Measurements from ENCODE around the gene SRRD. TPM values are rescaled to one million over a fixed set of nuclear protein-coding genes. Genes with fewer than 3 reads are reported as not detected.

SRRD gene
- polyA plus RNA-seq, 3 donors = 33.2 to 35.3 (median 33.8) TPM

DNA sequence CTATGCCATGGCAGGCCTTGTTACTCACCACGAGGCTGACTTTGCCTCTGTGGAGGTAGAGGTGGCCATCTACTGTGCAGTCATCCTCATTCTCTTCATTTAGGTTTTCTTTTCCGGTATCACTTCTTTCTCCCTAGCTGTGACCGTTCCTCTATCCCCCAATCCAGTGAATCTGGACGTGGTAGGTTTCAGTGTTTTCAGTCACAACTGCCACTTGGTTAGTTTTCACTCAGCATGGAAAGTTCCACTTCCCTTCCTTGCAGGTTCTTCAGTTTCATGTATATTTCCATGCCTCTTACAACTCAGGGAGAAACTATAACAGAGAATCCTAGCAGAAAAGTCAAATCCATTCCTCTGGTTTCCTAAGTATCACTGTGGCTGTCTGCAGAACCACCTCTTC lies 2.0 kb upstream of the SRRD start:
- DNase-seq (ENCODE audit: low read depth in 3 of 3, low spot score in 2 of 3) = no peak

DNA sequence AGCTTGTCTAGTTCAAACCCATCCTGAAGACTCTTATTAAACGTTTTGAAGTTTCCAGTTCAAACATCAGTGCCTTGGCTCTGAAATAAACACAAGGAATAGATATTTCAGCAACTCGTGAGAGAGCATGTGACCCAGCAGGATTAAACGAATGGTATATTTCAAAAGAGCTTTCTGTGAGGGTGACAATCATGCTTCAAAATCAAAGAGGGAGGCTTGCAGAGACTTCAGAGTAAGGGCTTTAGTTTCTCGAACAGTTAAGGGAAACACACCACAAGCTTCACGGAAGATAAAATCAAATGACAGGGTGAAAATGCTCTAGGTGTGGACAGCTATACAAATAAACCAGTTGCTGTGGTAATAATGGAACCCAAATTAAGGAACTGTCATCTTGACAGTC lies 1.5 kb upstream of the SRRD start:
- no peak for DNase-seq (ENCODE audit: low read depth in 3 of 3, low spot score in 2 of 3)

DNA sequence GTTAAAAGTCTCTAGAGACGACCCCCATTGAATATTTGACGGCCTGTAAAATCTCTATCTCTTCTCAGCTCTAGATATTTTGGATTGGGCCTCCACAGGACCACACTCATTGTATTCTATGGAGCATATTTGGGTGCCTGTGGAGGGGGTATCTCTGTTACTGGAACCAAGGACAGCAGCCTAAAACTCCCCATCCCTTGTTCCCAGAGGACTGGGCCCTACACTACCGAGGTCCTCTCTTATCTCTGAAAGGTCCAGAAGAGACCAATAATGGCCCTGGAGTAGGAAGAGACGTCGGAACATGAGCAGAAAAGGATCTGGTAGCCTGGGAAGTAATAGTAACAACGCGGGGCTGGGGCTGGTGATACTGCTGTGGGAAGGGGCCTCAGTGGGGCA lies 636 bp upstream of the SRRD start:
- no peak for DNase-seq (ENCODE audit: low read depth in 3 of 3, low spot score in 2 of 3)

DNA sequence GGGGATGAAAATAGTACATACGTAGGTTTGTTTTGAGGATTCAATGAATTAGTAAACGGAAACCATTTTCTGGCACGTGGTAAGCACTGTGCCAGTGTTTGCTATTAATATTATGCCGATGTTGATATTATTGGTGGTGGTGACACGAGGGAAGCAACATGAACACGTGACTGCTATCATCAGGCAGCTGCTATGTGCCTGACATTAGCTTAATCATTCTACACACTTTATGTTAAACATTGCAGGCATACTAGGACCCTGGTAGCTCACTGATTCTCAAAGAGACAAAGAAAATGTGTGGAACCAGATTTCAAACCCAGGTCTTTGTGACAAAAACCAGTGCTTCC lies 656 bp downstream of the SRRD start:
- DNase-seq (ENCODE audit: low read depth in 3 of 3, low spot score in 2 of 3) = no peak

DNA sequence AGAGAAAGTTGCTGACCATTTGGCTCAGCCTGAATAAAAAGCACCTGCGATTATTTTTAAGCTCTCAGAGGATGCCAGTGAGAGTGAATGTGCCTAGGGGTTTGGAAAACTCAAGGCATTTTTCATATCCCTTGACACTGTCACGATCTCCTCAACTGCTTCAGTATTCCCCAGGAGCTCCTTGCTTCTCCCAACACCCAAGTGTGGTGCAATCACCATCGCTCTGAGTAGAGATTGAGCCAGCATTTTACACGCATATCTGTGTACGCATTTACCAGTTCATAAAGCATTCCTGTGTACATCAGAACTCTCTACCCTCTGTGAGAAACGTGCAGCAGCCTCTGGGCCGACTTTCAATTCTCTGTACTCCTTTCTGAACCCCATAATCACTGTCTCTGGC lies 1.3 kb downstream of the SRRD start:
- DNase-seq (ENCODE audit: low read depth in 3 of 3, low spot score in 2 of 3) = no peak

DNA sequence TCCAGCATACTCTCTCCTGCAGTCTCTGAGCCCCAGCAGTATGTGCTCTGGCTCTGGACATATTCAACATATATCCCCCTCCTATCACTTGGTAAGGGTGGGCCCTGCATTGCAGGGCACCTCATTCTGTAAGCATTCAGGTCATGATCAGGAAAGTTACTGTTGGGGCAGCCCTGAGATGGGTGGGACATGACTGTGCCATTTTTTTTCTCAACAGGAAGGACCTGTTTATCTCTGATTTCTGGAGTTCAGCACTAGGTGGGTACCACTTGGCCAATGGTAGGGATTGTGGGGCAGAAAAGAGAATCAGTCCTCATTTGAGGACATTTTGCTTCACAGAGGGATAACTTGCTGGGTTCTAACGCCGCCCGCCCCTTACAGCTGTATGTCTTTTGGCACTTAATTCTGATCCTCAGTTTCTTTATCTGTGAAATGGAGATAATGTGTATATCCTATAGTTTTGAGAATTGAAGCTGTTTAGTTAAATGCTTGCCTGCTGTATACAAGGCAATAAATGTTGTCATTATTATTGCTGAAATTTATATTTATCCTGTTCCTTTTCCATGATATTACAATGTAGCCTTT lies 2.2 kb downstream of the SRRD start:
- no peak for DNase-seq (ENCODE audit: low read depth in 3 of 3, low spot score in 2 of 3)

DNA sequence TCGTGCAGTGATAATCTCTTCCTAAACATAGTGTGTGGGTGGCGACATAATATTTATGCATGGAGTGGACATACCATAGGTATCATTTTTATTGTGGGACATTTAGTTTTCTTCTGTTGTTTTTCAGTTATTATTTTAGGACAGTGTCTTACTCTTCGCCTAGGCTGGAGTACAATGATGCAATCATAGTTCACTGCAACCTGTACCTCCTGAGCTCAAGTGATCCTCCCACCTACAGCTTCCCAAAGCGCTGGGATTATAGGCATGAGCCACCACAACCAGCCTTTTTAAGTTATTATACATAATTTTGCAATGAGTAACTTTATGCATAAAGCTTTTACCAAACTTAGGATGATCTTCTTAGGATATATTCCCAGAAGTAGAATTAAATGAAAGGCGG lies 2.7 kb downstream of the SRRD start:
- DNase-seq (ENCODE audit: low read depth in 3 of 3, low spot score in 2 of 3) = no peak

DNA sequence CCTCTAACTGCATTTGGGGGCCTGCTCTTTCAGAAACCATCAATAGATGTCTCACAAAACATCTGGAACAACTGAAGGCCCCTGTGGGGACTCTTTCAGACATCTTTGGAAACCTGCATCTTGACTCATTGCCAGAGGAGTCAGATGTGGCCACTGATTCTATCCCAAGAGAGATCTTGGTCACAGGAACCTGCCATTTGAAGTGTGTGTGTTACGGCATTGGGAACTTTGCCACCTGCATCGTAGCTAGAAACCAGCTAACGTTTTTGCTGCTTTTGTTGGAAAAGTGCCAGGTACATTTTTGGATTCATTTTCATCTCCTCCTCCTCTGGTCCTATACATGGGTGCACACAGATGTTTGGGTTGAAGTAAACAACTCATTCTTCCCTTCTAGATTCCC lies 4.3 kb downstream of the SRRD start:
- DNase-seq (ENCODE audit: low read depth in 3 of 3, low spot score in 2 of 3) = no peak

DNA sequence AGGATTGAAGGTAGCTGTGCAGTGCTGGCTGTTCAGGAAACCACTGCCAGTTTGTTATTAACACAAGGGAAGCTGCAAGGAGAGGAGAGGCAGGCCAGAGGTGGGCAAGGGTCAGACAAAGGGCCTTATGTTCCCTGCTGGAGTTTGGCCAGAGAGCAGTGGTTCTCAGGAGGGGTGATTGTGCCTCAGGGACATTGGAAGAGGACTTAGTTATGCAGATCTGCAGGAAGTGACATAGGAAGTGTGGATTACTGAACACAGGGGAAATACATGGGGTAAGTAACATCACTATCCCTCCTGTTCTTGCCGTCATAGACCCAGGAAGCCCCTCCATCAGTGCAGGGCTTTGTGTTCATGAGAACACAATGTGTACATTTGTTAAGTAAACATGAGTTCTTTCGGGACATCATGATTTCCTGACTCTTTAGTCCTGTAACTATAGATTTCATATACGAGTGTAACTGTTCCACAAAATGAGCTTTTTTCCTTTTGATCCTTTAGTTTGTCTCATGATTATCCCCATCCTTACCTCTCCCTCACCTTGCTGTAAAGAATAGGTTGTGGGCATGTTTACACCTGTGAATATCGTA lies 5.9 kb downstream of the SRRD start:
- DNase-seq (ENCODE audit: low read depth in 3 of 3, low spot score in 2 of 3) = no peak

DNA sequence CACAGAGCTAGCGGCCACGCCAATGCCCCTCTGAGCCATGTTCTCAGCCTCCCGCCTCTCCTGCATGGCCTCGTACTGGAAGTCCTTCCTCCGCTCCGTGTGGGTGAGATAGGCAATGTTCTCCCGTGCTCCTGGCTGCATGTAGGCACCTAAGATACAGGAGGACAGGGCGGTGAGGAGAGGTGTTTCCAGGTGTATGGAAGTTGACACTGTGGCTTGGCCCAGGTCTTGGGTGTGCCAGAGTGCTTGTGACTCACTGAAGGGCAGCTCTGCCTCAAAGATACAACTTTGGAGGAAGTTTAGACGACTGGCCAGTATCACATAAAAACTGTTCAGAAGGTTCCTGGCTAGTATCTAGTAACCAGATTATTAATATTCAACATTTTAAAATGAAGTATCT lies 8.5 kb downstream of the SRRD start:
- no peak for DNase-seq (ENCODE audit: low read depth in 3 of 3, low spot score in 2 of 3)

DNA sequence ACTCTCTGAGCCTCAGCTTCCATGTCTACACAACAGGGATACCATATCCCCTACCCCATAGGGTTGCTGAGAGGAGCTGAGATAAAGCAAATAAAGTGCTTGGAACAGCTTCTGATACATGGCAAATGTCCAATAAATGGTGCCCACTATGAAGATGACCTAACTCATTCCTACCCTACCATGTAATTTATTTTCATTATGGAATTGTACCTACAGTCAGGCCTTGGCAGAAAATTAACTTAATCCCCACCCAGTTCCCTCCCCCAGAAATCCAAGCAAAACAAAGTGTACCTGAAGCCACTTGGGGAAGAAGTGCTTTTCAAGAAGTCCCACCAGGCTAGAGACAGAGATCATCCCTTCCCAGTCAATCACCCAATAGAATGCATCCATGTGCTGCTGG lies 10.8 kb downstream of the SRRD start:
- no peak for DNase-seq (ENCODE audit: low read depth in 3 of 3, low spot score in 2 of 3)

DNA sequence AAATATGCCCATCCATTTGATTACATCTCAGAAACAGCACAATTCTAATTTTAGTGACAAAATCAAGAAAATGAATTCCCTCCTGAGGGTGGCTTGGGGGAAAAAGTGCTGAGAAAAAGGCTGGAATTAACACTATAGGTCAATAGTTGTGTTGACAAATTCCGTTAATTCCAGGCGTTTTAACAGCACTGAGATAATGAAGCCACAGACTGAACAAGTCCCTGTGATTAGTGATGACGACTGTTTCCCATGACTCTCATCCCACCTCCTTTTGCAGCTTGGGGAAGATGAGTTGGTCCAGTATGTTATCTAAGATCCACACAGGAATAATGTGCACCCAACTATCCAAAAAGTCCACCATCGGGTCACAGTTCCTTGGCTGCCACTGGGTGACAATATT lies 12.8 kb downstream of the SRRD start:
- no peak for DNase-seq (ENCODE audit: low read depth in 3 of 3, low spot score in 2 of 3)

DNA sequence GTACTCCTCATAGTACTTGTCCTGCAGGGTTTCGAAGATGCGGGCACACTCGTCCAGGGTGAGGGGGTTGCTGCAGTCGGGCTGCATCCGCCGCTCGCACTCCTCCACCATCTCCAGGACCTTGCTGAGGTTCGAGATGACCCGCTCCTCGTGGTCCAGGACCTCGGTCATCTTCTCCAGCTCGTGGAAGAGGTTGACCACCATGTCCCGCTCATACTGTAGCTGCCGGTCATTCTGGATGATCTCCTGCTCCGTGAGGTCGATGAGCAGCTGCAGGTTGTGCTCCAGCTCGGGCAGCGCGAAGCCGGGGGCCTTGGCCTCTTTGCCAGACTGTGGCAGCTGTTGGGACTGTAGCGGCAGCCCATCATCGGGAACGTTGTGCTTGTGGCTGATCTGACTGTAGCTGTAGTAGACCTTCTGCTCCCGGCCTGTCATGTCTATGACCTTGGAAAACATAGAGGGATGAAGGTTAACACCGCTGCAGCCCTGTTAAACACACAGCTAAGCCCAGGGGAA lies 15.6 kb downstream of the SRRD start:
- no peak for DNase-seq (ENCODE audit: low read depth in 3 of 3, low spot score in 2 of 3)

DNA sequence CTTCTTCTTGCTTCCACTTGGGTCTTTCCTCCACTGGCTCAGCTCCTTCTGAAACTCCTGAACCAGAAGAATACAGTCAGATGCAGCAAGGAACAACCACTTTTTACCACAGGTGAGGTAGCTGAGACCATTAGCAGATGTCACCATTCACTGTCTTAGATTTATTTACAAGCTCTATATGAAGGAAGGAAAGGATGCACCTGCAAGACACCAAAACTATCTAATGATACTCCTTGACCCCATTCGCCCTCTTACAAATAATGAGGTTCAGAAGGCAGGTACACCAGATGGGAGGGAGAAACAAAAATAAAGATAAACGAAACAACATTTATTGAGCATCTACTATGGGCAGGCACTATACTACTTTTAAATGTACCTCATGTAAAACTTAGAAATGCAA lies 18.3 kb downstream of the SRRD start:
- no peak for DNase-seq (ENCODE audit: low read depth in 3 of 3, low spot score in 2 of 3)

DNA sequence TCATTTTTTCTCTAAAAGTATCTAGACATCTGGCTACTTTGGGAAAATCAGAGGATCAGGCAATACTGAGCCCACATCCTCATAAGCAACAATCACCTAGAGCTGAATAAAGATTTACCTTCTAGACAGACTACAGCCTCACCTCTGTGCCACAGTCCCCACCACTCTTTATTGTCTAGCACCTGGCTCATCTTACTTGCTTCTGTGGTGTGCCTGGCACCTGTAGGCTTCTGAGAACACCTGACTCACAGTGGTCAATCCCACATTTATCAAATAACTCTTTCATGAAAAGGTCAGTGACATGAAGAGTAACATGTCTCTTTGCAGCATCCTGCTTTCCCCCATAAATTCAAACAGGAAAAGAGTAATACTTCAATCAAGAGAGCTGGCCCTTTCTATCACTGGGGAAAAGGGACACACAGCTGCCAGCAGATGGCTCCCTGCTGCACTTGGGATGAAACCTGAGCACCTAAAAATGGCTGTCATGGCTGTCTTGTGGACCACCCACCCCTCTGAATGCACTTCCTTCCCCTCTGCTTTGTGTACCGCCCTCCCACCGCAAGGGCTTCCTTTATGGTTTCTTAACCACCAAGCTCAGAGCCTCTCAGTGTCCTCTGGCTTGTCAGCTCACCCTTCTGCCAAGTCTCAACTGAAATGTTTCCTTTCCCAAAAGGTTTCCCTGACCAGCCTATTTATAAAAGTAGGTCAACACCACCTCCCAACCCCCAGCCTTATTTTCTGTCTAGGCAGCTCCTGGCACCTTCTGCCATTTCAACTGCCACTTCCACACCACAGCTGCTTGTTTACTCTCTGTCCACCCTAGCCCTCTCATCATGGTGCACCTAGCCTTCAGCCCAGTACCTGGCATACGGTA lies 19.2 kb downstream of the SRRD start:
- DNase-seq (ENCODE audit: low read depth in 3 of 3, low spot score in 2 of 3) = no peak

DNA sequence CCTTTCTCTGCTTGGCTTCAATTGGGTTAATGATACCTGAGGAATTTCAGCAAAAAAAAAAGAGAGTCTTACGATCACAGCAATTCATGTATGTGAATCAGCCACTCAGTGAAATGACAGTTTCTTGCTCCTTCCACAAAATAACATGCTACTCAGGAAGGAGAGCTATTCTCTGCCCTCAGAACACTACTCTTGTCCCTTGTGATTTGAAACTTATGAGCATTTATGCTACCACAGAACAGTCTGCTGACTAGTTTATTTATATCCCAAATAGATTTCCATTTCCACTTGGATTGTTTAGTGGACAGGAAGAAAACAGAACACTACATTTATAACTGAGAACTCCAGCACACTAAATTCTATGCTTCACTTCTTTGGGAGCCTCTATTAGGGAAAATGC lies 20.1 kb downstream of the SRRD start:
- DNase-seq (ENCODE audit: low read depth in 3 of 3, low spot score in 2 of 3) = no peak

DNA sequence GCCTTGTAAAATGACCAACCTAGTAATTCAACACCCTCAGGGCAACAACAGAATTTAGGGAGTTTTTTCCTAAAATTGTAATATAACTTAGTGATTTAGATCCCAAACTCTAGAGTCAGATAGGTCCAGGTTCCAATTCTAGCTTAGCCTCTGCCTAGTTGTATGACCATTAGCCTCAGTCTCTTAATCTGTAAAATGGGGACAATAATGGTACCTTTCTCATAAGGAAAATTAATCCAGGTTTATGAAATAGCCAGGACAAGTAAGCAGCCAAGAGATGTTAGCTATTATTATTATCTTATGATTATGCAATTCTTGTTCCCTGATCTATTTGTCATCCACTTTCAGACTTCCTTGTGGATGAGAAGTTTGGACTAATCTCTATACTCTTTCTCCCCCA lies 24.5 kb downstream of the SRRD start:
- no peak for DNase-seq (ENCODE audit: low read depth in 3 of 3, low spot score in 2 of 3)

DNA sequence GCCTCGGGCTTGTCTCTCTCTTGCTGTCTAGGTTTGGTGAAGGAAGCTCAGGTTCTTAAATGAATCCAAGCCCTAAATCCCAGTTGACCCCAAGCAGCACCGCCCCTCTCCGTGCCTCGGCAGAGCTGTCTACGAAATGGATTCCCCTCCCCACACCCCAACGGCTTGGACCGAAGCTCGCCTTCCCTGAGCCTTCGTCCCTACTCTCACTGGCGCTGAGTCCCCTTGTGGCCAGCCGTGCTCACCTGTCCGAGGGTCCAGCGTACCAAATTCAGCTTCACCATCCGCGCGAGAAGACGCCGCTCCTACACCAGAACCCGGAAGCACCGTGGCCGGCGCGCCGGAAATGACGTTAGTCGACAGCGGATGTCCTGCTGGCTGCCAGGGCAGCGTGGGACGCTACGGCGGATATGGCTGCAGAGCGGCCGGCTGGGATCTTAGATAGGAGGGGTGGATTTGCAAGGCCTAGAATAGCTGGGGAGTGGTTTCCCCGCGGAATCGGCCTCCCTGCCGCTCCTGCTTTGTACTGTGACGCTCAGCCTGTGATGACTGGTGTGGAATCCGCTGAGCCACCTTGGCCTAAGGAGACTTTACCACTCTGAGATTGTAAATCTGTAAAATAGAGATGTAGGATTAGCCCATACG lies 28.6 kb downstream of the SRRD start, which contains the start of gene TFIP11:
TFIP11 (minus strand) TSS at position 325 of the 645 bp plus-strand sequence. CDS start 2,201 bp downstream, outside the sequence.
- peak; percentile 80 to 89 (median 88) for DNase-seq (ENCODE audit: low read depth in 3 of 3, low spot score in 2 of 3)

DNA sequence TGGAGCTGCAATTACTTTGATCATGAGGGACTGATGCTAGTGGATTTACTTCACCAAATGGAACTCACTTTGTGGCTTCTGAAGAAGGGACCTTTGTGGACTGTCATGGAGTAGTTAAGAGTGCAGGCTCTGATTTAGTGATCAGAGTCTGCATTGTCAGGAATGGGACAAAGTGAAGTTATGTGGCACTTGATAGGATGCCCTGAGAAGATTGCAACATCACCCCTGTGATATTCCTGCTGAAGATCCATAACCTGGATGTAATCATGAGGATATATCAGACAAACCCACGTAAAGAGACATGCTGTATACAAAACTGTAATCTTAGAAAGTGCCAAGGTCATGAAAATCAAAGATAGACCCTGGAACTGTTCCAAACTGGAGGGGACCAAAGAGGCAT lies 30.2 kb downstream of the SRRD start:
- DNase-seq (ENCODE audit: low read depth in 3 of 3, low spot score in 2 of 3) = no peak

DNA sequence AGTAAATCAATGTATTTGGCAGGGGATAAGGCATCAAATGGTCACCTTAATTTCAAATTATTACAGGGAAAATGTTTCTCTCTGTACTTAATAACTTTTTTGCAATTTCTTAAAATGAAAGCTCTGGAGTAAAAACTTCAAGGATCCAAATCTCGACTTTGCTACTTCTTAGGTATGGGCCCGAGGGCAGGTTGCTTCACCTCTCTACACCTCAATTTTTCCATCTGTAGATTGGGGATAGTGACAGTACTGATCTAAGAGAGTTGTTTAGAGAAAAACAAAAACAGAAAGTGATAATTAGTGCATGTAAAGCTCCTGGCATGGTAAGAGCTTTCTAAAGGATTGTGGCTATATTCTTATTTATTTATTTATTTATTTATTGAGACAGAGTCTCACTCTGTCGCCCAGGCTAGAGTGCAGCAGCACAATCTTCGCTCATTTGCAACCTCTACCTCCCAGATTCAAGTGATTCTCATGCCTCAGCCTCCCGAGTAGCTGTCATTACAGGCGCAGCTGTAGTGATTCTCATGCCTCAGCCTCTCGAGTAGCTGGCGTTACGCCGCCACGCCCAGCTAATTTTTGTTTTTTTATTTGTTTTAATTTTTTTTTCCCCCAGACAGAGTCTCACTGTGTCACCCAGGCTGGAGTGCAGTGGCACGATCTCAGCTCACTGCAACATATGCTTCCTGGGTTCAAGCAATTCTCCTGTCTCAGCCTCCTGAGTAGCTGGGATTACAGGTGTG lies 30.9 kb downstream of the SRRD start:
- DNase-seq (ENCODE audit: low read depth in 3 of 3, low spot score in 2 of 3) = no peak

DNA sequence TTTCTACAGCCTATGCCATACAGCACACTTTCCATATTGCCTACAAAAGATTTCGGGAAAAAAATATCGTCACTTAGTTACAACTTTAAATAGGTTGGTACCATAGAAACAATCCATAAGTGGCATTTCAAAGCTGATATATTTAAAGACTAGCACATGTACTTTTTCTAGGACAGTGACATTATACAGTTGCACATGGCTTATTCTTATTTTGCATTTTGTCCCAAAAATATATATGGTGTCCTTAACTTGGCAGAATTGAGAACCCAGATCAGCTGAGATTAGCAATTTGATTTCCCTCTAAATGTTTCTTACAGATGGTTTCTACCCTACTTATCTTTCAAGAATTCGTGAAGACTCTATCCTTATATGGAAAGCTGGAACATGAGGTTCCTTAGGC lies 32.3 kb downstream of the SRRD start:
- DNase-seq (ENCODE audit: low read depth in 3 of 3, low spot score in 2 of 3) = no peak

All from right renal cortex interstitium (tissue), 3 donors.